Large intestine (tissue), 3 donors: Measurements from ENCODE around the gene CEP170B. TPM values are rescaled to one million over a fixed set of nuclear protein-coding genes. Genes with fewer than 3 reads are reported as not detected.

Source experiments
- DNase-seq, 2 donors: peaks; one replicate each; pipeline versions ENCODE4 v3.0.0 to v3.0.0-alpha.2; 2013
- H3K27ac ChIP-seq: one replicate; pipeline ENCODE4 v1.5.1; 2013; ENCODE audit warnings: low read length
- H3K27me3 ChIP-seq: 2 replicates; pipeline ENCODE4 v1.6.1; 2013; ENCODE audit warnings: low read length; ENCODE audit not compliant: control insufficient read depth, insufficient read depth
- H3K36me3 ChIP-seq: 2 replicates; pipeline ENCODE4 v1.6.1; 2013; ENCODE audit warnings: low read length; ENCODE audit not compliant: control insufficient read depth, insufficient read depth
- H3K4me1 ChIP-seq: one replicate; pipeline ENCODE4 v1.6.1; 2013; ENCODE audit warnings: low read length; ENCODE audit not compliant: control insufficient read depth, insufficient read depth
- H3K4me3 ChIP-seq: one replicate; pipeline ENCODE4 v1.5.1; 2013; ENCODE audit warnings: low read length
- H3K9me3 ChIP-seq: one replicate; pipeline ENCODE4 v1.6.1; 2013; ENCODE audit warnings: mild to moderate bottlenecking, low read depth, low read length, moderate library complexity; ENCODE audit not compliant: control insufficient read depth
- WGBS: methylation state at CpG from one replicate; pipeline ENCODE4 v1.1.5; 2013; ENCODE audit warnings: low lambda C conversion rate; ENCODE audit not compliant: insufficient coverage; 5-methylcytosine and 5-hydroxymethylcytosine counted together
- polyA plus RNA-seq: library from polyadenylated mRNA; unstranded; fragments of 120-200 nt; gene quantifications from one replicate; pipeline ENCODE4 v1.2.1, GENCODE V29; 2013

CEP170B gene
- polyA plus RNA-seq, 1 donor: 30.3 TPM

DNA sequence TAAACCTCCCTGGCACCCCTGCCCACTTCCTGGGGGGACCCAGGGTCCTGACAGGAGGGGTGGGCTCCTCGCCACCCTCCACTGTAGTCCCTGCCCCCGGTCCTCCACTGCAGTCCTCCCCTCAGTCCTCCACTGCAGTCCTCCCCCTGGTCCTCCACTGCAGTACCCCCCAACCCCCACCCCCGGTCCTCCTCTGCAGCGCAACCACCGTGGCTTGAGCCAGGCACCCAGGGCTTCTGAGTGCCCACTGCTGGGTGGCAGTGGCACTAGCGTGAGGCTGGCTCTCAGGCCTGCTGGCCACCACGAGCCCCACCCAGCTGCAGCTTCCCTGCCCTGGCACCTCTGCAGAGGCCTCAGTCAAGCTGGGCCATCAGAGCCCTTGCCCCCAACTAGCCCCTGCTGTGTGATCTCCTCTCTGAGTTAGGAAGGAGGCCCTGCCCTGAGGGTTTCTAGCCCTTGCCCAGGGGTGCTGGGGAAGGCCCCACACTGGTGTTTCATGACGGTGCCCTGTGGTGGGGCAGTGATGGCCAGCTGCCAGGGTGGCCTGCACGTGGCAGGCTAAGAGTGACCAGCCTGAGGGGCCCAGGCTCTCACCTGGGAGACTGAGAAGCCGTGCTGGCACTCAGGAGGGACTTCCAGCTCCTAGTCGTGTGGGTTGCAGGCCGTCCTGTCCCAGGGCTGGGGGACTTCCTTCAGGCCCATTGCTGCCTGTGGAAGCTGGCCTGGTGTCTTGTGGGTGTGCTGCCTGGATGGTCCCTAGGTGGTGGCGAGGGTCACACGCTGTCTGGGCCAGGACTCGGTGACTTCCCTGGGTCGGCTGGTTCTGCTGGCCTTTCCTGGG, 9.7 kb downstream of the CEP170B start:
- no CpG with 5 or more reads among the region's 16 CpGs for WGBS
- H3K4me1 ChIP-seq: peaks cover 7% of the 10 kb centered on the region

DNA sequence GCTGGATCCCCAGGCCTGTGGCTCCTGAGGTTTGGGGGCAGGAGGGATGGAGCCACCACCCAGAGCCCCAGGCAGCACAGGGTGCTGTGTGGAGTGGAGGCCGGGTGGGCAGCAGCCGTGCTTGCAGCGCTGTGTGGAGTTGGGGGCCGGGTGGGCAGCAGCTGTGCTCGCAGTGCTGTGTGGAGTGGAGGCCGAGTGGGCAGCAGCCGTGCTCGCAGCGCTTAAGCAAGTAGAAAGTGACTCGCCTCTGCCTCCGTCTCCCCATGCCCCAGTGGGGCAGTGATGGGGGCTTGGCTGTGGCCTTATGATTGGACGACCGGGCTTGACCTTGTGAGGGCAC, 10.3 kb downstream of the CEP170B start:
- DNase-seq: no peak
- no peak overlapping the region for H3K27ac ChIP-seq

More for the DNA sequence above, 9.7 kb downstream of the CEP170B start:
- Histone ChIP-seq H3K36me3 (peaks cover 17% of the 10 kb centered on the region), H3K4me3 (no peak overlapping the region), H3K27ac (no peak overlapping the region), H3K27me3 (no peaks in the 10 kb centered on the region), H3K9me3 (peaks cover 2% of the 10 kb centered on the region)
- no peak for DNase-seq

DNA sequence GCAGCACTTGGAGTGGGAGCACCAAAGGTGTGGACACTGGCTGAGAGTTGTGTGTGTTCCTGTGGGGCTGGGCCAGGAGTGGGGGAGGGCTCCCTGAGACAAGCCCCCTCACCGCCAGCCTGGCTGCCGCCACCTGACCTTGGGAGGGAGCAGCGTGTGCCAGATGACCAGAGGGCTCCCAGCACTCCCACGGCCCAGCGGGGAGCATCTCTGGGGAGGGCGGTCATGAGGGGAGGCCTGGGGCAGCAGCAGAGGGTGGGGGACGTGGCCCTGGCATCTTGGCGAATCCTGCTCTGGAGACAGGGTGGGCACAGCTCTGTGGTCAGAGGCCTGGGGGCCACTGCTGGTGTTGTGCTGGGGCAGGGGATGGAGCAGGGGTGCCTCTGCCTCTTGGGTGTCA, 10.7 kb downstream of the CEP170B start:
- peaks cover 2% of the 10 kb centered on the region for H3K9me3 ChIP-seq
- H3K4me3 ChIP-seq: no peak overlapping the region
- H3K27ac ChIP-seq: no peak overlapping the region
- peaks cover 5% of the 10 kb centered on the region for H3K4me1 ChIP-seq
- H3K36me3 ChIP-seq: peaks cover 23% of the 10 kb centered on the region
- WGBS: no CpG with 5 or more reads among the region's 8 CpGs
- no peak for DNase-seq
- H3K27me3 ChIP-seq: no peaks in the 10 kb centered on the region

More for the DNA sequence above, 10.3 kb downstream of the CEP170B start:
- Histone ChIP-seq H3K27me3 (no peaks in the 10 kb centered on the region), H3K36me3 (peaks cover 20% of the 10 kb centered on the region), H3K9me3 (peaks cover 2% of the 10 kb centered on the region), H3K4me3 (no peak overlapping the region), H3K4me1 (peaks cover 5% of the 10 kb centered on the region)
- no CpG with 5 or more reads among the region's 13 CpGs for WGBS

DNA sequence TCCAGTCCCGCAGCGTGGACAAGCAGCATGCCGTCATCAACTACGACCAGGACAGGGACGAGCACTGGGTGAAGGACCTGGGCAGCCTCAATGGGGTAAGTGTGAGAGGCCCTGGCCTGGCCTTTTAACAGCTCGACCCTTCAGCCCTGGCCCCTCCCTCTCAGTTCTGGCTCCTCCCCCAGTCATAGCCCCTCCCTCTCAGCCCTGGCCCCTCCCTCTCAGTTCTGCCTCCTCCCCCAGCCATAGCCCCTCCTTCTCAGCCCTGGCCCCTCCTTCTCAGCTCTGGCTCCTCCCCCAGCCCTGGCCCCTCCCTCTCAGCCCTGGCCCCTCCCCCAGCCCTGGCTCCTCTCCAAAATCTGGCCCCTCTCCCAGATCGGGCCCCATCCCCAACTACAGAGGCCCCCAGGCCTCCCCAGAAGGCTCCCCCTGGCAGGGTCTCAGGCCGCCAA, 11.2 kb downstream of the CEP170B start:
- Histone ChIP-seq H3K4me1 (peaks cover 5% of the 10 kb centered on the region), H3K27me3 (no peaks in the 10 kb centered on the region), H3K4me3 (no peak overlapping the region), H3K9me3 (peaks cover 2% of the 10 kb centered on the region), H3K27ac (no peak overlapping the region), H3K36me3 (peaks cover 27% of the 10 kb centered on the region)
- no CpG with 5 or more reads among the region's 8 CpGs for WGBS
- no peak for DNase-seq

DNA sequence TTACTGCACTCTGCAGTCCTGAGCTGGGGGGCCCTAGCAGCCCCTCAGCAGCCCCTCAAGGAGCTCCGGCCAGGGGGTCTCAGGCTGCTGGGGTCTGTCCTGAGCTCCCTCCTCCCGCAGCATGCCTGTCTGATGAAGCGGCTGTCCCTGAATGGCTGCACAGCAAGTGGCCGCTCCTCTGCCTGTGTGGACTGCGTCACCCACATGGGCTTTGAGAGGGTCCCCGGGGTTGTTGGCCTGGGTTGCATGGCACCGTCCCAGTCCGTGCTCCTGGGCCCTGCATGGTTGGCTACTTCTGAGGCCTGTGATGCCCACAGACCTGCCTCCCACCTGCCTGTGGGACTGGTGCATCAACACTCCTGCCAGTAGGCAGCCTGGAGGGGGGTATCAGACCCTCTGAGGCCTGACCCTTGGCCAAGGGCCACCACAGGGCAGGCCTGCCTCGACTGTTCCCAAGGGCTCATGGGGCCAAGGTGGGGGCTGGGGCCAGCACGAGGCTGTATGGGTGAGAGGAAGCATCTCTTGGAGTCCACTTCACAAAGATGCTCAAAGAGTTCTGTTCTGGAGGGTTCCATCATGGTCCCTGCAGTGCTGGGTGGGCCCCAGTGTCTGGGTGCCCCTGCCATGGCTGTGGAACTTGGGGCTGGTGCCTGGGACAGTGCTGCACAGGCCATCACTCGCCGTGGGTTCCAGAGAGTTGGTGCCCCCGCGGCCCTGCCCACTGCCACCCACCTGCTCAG, 12.2 kb downstream of the CEP170B start:
- no peak overlapping the region for H3K27ac ChIP-seq
- DNase-seq: no peak
- peaks cover 31% of the 10 kb centered on the region for H3K36me3 ChIP-seq
- no peaks in the 10 kb centered on the region for H3K27me3 ChIP-seq
- no CpG with 5 or more reads among the region's 14 CpGs for WGBS
- no peak overlapping the region for H3K4me3 ChIP-seq
- H3K9me3 ChIP-seq: peaks cover 2% of the 10 kb centered on the region
- H3K4me1 ChIP-seq: peaks cover 5% of the 10 kb centered on the region

DNA sequence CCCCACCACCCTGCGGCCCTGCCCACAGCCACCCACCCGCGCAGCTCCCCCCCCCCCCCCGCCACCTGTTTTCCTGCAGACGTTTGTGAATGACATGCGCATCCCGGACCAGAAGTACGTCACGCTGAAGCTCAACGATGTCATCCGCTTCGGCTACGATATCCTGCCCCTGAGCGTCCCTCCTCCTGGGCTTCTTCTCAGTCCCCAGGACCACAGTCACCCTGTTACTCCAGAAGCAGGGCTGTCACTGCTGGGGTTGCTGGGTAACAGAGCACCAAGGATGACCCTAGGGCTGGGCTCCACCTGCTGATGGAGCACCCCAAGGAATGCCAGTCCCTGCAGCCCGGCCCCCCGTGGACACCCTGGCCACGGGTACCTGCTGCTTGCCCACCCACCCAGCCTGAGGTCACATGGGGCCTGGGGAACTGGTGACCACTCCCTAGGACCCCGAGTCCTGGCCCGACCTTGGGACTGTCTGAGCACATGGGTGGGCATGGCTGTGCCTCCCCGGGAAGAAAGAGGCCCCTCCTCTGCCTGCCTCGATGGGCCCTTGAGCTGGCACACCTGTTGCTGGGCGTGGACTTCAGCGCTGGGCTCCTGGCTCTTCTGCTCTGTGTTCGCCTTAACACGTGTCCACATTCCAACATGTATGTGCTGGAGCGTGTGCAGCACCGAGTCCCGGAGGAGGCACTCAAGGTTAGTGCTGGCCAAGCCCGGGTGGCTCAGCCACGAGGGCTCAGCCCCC, 12.9 kb downstream of the CEP170B start:
- peaks cover 34% of the 10 kb centered on the region for H3K36me3 ChIP-seq
- peaks cover 2% of the 10 kb centered on the region for H3K9me3 ChIP-seq
- no peak overlapping the region for H3K27ac ChIP-seq
- no peaks in the 10 kb centered on the region for H3K27me3 ChIP-seq
- DNase-seq: no peak
- no CpG with 5 or more reads among the region's 30 CpGs for WGBS
- no peaks in the 10 kb centered on the region for H3K4me1 ChIP-seq
- no peak overlapping the region for H3K4me3 ChIP-seq

DNA sequence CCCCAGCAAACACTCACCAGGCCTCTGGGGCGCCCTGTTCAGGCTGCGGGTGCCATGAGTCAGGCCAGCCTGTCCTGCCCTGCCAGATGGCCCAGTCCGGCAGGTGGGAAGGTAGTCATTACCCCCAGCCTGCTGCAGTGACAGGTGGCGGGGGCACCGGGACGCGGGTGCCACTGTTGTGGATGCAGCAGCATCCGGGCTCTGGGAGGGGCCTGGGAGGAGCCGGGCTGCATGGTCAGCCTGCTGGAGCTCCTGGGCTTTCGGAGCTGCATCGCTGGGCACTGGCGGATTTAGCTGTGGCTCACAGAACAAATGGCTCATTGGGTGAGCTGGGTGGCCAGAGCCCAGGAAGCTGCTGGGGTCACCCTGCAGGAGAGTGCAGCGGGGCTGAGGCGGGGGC, 13.5 kb downstream of the CEP170B start:
- Histone ChIP-seq H3K4me1 (no peaks in the 10 kb centered on the region), H3K36me3 (peaks cover 34% of the 10 kb centered on the region), H3K27me3 (no peaks in the 10 kb centered on the region), H3K27ac (no peak overlapping the region), H3K4me3 (no peak overlapping the region), H3K9me3 (peaks cover 2% of the 10 kb centered on the region)
- WGBS: no CpG with 5 or more reads among the region's 14 CpGs
- peak in 1 of 2 donors; percentile 45 for DNase-seq

DNA sequence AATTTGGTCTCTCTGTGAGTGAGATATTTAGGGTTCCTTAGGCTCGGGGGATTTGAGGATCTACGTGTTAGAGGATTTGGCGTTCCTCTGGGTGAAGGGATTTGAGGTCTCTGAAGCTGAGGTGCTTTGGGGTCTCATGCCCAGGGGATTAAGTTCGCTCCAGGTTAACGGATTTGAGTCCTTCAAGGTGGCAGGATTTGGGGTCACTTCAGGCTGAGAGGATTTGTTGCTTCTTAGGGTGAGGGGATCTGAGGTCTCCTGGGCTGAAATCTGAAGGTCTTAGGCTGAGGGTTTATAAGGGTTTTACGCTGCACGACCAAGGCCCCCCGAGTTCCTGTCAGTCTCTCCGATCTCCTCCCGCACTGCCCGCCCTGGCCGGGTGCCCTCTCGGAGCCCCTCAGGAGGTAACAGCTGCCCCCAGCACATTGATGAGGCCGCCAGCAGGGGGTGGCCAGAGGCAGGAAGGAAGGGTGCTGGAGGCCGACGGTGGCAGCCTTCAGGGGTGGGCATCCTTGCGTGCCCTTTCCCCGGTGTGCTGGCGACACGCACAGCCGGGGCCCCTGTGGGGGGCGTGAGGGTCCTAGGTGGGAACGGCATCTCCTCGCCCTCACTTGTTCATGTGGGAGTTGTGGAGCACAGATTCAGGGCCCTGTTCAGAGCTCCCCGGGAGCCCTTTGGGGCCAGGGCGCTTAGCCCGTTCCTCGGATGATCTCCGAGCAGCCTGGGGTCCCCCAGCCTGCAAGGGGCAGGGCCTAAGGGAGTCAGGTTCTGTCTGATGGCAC, 14.3 kb downstream of the CEP170B start:
- DNase-seq: no peak
- Histone ChIP-seq H3K4me1 (no peaks in the 10 kb centered on the region), H3K36me3 (peaks cover 34% of the 10 kb centered on the region), H3K27me3 (no peaks in the 10 kb centered on the region), H3K4me3 (no peak overlapping the region), H3K9me3 (peaks cover 2% of the 10 kb centered on the region), H3K27ac (no peak overlapping the region)
- WGBS: no CpG with 5 or more reads among the region's 29 CpGs

DNA sequence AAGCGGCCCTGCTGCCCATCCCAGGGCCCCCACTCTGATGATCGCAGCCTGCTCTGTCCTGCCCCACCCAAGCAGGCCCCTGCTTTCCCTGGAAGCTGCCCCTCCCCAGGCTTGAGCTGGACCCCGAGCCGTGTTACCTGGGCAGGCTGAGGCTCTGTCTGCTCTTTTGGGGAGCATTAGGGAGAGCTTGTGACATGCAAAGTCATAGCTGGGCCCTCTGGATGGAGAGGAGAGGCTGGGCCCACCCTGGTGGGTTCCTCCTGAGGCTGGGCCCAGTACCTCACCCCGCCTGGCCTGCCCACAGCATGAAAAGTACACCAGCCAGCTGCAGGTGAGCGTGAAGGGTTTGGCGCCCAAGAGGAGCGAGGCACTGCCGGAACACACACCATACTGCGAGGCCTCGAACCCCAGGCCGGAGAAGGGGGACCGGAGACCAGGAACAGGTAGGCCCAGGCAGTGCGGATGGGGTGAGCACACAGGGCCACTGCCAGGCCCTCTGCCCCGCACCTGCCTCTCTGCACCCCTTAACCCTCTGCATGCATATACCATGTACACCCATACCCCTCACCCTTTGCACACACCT, 15.0 kb downstream of the CEP170B start:
- peaks cover 35% of the 10 kb centered on the region for H3K36me3 ChIP-seq
- no peaks in the 10 kb centered on the region for H3K27me3 ChIP-seq
- peaks cover 2% of the 10 kb centered on the region for H3K9me3 ChIP-seq
- no peaks in the 10 kb centered on the region for H3K4me1 ChIP-seq
- no CpG with 5 or more reads among the region's 15 CpGs for WGBS
- no peak overlapping the region for H3K4me3 ChIP-seq
- no peak overlapping the region for H3K27ac ChIP-seq
- DNase-seq: no peak
